Hepatocyte (in vitro differentiated cells): ENCODE measurements around the gene ZRSR2. TPM values are rescaled to one million over a fixed set of nuclear protein-coding genes. Genes with fewer than 3 reads are reported as not detected.

Source experiments
- DNase-seq: peaks from one replicate; pipeline ENCODE4 v3.0.0-alpha.2; 2016; ENCODE audit warnings: low spot score
- H2AFZ ChIP-seq: fragments of 200-600 bp; sonication (generic); 2 replicates; pipeline ENCODE4 v1.6.0; 2016; ENCODE audit warnings: antibody characterized with exemption, mild to moderate bottlenecking
- H3K27ac ChIP-seq: fragments of 200-600 bp; sonication (generic); 2 replicates; pipeline ENCODE4 v1.5.1; 2016; ENCODE audit warnings: mild to moderate bottlenecking
- H3K27me3 ChIP-seq: fragments of 200-600 bp; sonication (generic); 2 replicates; pipeline ENCODE4 v1.6.1; 2016
- H3K36me3 ChIP-seq: fragments of 200-600 bp; sonication (generic); replicated peaks from 2 replicates; pipeline ENCODE4 v1.5.1; 2016; ENCODE audit warnings: low read depth; ENCODE audit not compliant: insufficient read depth
- H3K4me1 ChIP-seq: fragments of 200-600 bp; sonication (generic); 2 replicates; pipeline ENCODE4 v1.5.1; 2016; ENCODE audit warnings: mild to moderate bottlenecking, moderate library complexity; ENCODE audit not compliant: insufficient read depth
- H3K4me2 ChIP-seq: fragments of 200-600 bp; sonication (generic); 2 replicates; pipeline ENCODE4 v1.6.0; 2016
- H3K4me3 ChIP-seq: fragments of 200-600 bp; sonication (generic); 2 replicates; pipeline ENCODE4 v1.5.1; 2016; ENCODE audit warnings: mild to moderate bottlenecking
- H3K79me2 ChIP-seq: fragments of 200-600 bp; sonication (generic); 2 replicates; pipeline ENCODE4 v1.6.0; 2017; ENCODE audit warnings: mild to moderate bottlenecking
- H3K9me2 ChIP-seq: fragments of 200-600 bp; sonication (generic); replicated peaks from 2 replicates; pipeline ENCODE4 v1.6.0; 2017; ENCODE audit warnings: mild to moderate bottlenecking; ENCODE audit not compliant: insufficient read depth
- H3K9me3 ChIP-seq: fragments of 200-600 bp; sonication (generic); 2 replicates; pipeline ENCODE4 v1.5.1; 2016; ENCODE audit warnings: low read depth, mild to moderate bottlenecking
- H4K20me1 ChIP-seq: fragments of 200-600 bp; sonication (generic); 2 replicates; pipeline ENCODE4 v1.6.0; 2016; ENCODE audit warnings: mild to moderate bottlenecking; ENCODE audit not compliant: insufficient read depth, poor library complexity, severe bottlenecking
- EZH2 ChIP-seq: fragments of 200-600 bp; sonication (generic); IDR thresholded peaks from 2 replicates; pipeline ENCODE4 v1.6.1; 2016; ENCODE audit warnings: antibody characterized with exemption, mild to moderate bottlenecking, borderline replicate concordance
- EZH2phosphoT487 ChIP-seq: fragments of 200-600 bp; sonication (generic); IDR thresholded peaks from one replicate; pipeline ENCODE4 v1.6.1; 2018; ENCODE audit warnings: antibody characterized with exemption, mild to moderate bottlenecking, low read depth, moderate library complexity; ENCODE audit not compliant: unreplicated experiment, severe bottlenecking
- WGBS: methylation state at CpG from one replicate; pipeline ENCODE4 v1.1.6; 2016; ENCODE audit warnings: low lambda C conversion rate; ENCODE audit errors: missing lambda C conversion rate; 5-methylcytosine and 5-hydroxymethylcytosine counted together
- polyA plus RNA-seq: library from polyadenylated mRNA; unstranded; fragments of >200 nt; fragmentation: Nextera tagmentation; extraction: Ambion mirVana; gene quantifications from 2 replicates; pipeline ENCODE4 v1.2.1, GENCODE V29; 2016
- total RNA-seq: library from RNA; depleted of rRNA; stranded (reverse); fragments of >200 nt; gene quantifications from 2 replicates; pipeline ENCODE4 v1.2.3, GENCODE V29; 2014
- TF ChIP-seq, protein P1 (sequence below): fragments of 200-600 bp; sonication (generic); IDR thresholded peaks from 2 replicates; pipeline ENCODE4 v1.5.1; 2016; ENCODE audit warnings: antibody characterized with exemption, mild to moderate bottlenecking; ENCODE audit not compliant: poor library complexity

Gene ZRSR2
- total and polyA plus RNA-seq, 2 experiments from 2014 or later = 8.1 to 15.7 TPM

DNA sequence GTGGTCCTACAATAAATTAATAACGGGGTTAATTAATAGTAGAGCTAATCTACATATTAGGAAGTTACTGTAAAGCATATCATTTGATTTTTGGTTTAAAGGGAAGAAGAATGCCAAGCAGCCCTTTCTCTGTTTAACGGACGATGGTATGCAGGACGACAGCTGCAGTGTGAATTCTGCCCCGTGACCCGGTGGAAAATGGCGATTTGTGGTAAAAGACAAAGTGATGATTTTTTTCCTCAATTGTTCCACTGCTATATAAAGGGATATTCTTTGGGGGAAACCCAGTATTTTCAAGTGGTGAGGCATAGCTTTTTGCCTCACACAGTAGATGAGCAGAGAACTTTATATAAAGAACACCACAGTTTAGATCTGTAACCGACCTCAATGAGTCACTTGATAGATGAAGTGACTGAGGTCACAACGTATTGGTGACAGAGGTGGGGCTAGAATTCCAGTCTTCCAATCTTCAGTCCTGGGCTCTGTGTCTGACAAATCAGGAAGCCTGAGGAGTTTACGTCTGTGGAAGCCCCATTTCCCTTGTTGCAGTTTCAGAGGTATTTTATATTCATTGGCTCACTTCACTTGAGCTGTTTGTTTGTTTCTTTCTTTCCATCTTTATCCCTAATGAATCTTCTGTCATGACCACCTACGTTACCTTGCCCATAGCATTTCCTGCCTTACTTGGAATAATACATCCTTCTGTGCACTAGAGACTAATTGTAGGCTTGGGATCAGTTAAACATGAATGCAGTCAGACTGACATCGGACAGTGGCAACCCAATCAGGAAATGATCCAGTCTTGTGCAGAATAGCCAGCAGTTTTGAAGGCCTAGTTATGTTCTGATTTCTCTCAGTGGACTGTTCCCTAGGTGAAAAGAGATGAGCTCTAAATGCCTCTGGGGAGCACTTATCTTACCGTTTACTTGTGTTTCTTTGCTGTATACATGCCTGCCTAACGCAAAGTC lies 30.1 kb downstream of the ZRSR2 start:
- TF ChIP-seq EZH2 (no peak), EZH2phosphoT487 (no peak)
- TF ChIP-seq, protein P1, sequence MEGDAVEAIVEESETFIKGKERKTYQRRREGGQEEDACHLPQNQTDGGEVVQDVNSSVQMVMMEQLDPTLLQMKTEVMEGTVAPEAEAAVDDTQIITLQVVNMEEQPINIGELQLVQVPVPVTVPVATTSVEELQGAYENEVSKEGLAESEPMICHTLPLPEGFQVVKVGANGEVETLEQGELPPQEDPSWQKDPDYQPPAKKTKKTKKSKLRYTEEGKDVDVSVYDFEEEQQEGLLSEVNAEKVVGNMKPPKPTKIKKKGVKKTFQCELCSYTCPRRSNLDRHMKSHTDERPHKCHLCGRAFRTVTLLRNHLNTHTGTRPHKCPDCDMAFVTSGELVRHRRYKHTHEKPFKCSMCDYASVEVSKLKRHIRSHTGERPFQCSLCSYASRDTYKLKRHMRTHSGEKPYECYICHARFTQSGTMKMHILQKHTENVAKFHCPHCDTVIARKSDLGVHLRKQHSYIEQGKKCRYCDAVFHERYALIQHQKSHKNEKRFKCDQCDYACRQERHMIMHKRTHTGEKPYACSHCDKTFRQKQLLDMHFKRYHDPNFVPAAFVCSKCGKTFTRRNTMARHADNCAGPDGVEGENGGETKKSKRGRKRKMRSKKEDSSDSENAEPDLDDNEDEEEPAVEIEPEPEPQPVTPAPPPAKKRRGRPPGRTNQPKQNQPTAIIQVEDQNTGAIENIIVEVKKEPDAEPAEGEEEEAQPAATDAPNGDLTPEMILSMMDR = no peak
- H4K20me1 ChIP-seq = no peaks in the 10 kb centered on the region
- peaks cover 2% of the 10 kb centered on the region for H3K79me2 ChIP-seq
- no peaks in the 10 kb centered on the region for H3K9me3 ChIP-seq
- 82% methylated on average over 14 of the region's 14 CpGs for WGBS
- no peak overlapping the region for H3K27ac ChIP-seq
- H3K4me2 ChIP-seq = no peak overlapping the region
- no peak overlapping the region for H3K4me3 ChIP-seq
- no peaks in the 10 kb centered on the region for H3K36me3 ChIP-seq
- H3K27me3 ChIP-seq = no peaks in the 10 kb centered on the region
- no peak overlapping the region for H2AFZ ChIP-seq
- H3K4me1 ChIP-seq = no peaks in the 10 kb centered on the region
- DNase-seq = no peak
- no peaks in the 10 kb centered on the region for H3K9me2 ChIP-seq

DNA sequence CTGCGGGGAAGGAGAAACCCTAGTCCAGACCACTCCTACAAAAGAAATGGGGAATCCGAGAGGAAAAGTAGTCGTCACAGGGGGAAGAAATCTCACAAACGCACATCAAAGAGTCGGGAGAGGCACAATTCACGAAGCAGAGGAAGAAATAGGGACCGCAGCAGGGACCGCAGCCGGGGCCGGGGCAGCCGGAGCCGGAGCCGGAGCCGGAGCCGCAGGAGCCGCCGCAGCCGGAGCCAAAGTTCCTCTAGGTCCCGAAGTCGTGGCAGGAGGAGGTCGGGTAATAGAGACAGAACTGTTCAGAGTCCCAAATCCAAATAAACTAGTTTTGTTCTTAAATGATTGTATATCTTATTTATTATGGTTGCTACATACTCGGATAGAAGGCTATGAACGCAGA lies 32.6 kb downstream of the ZRSR2 start:
- no peaks in the 10 kb centered on the region for H4K20me1 ChIP-seq
- H3K27ac ChIP-seq = no peak overlapping the region
- no peaks in the 10 kb centered on the region for H3K79me2 ChIP-seq
- H3K27me3 ChIP-seq = no peaks in the 10 kb centered on the region
- 96% methylated on average over 23 of the region's 23 CpGs for WGBS
- no peak for DNase-seq
- no peaks in the 10 kb centered on the region for H3K9me2 ChIP-seq
- TF ChIP-seq EZH2 = no peak
- no peak for TF ChIP-seq EZH2phosphoT487
- TF ChIP-seq, protein P1 = no peak
- H2AFZ ChIP-seq = no peak overlapping the region
- H3K9me3 ChIP-seq = no peaks in the 10 kb centered on the region
- no peaks in the 10 kb centered on the region for H3K4me1 ChIP-seq
- no peaks in the 10 kb centered on the region for H3K36me3 ChIP-seq
- no peak overlapping the region for H3K4me2 ChIP-seq
- no peak overlapping the region for H3K4me3 ChIP-seq

DNA sequence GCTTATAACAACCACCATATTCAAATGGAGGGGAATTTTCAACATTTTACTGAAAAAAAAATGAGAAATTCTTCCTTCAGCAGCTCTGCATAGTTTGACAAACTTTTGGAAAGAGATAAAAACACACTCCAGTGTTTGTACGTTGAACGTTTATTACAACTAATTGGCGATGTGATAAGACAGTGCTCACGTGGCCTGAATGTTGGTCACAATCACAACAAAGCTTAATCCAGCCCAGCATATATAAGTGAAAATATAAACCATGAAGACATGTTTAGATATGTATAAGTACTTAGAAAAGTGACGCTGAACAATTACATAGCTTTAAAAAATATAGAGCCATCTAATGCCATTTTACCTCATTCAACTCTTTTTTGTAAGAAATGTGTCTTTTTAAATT lies 35.7 kb downstream of the ZRSR2 start:
- no peaks in the 10 kb centered on the region for H3K36me3 ChIP-seq
- TF ChIP-seq EZH2phosphoT487 (no peak), EZH2 (no peak)
- TF ChIP-seq, protein P1 = no peak
- WGBS = 52% methylated on average over 5 of the region's 5 CpGs
- H2AFZ ChIP-seq = no peak overlapping the region
- no peaks in the 10 kb centered on the region for H3K9me3 ChIP-seq
- no peak for DNase-seq
- H3K79me2 ChIP-seq = no peaks in the 10 kb centered on the region
- no peak overlapping the region for H3K4me3 ChIP-seq
- no peaks in the 10 kb centered on the region for H4K20me1 ChIP-seq
- H3K4me1 ChIP-seq = no peaks in the 10 kb centered on the region
- H3K27me3 ChIP-seq = no peaks in the 10 kb centered on the region
- no peak overlapping the region for H3K4me2 ChIP-seq
- H3K27ac ChIP-seq = no peak overlapping the region
- H3K9me2 ChIP-seq = no peaks in the 10 kb centered on the region
